SK-N-SH (cell line): ENCODE results near the gene ATL2. TPM values are rescaled to one million over a fixed set of nuclear protein-coding genes. Genes with fewer than 3 reads are reported as not detected.

ENCODE experiments used
- CTCF ChIA-PET: fragments of 300-600, 350-600 bp; formaldehyde crosslinking; extraction: SDS; loops from one replicate; lab custom pipeline; 2021; lab: Yijun Ruan, JAX
- POLR2A ChIA-PET: fragments of 350-600 bp; sonication (Branson Sonifier 250); formaldehyde crosslinking; extraction: SDS; loops from one replicate; lab custom pipeline; 2020; ENCODE audit warnings: antibody characterized with exemption, inconsistent platforms; lab: Yijun Ruan, JAX
- DNase-seq: peaks from one replicate; pipeline ENCODE4 v3.0.0; 2012
- H2AFZ ChIP-seq: fragments of 200-600 bp; sonication (generic); 2 replicates; pipeline ENCODE4 v1.8.1; 2016; ENCODE audit warnings: antibody characterized with exemption, mild to moderate bottlenecking, low read depth
- H3F3A ChIP-seq: fragments of 200-600 bp; sonication (generic); replicated peaks from 2 replicates; pipeline ENCODE3; 2016; ENCODE audit warnings: antibody characterized with exemption, mild to moderate bottlenecking; ENCODE audit not compliant: insufficient read depth
- H3K27ac ChIP-seq, 2 experiments: fragments of 200-500 bp in 1 of 2; fragments of 200-600 bp in 1 of 2; sonication (Bioruptor generic) in 1 of 2; sonication (generic), shearing (Covaris generic) in 1 of 2; 2 replicates each; pipeline versions ENCODE4 v1.5.1 to v1.6.1; 2014 to 2016; ENCODE audit warnings: low read depth in 2 of 2, inconsistent platforms in 1 of 2, low read length in 1 of 2, mild to moderate bottlenecking in 1 of 2, mixed read lengths in 1 of 2
- H3K27me3 ChIP-seq: fragments of 200-600 bp; sonication (generic), shearing (Covaris generic); 2 replicates; pipeline ENCODE4 v1.6.1; 2016; ENCODE audit warnings: mixed run types; ENCODE audit not compliant: insufficient read depth
- H3K36me3 ChIP-seq, 2 experiments: fragments of 200-500 bp in 1 of 2; fragments of 200-600 bp in 1 of 2; sonication (Bioruptor generic) in 1 of 2; sonication (generic) in 1 of 2; replicated peaks in 1 of 2; 2 replicates each; pipeline versions ENCODE3 to v1.5.1; 2014 to 2016; ENCODE audit warnings: low read length in 1 of 2, mild to moderate bottlenecking in 1 of 2; ENCODE audit not compliant: insufficient read depth in 2 of 2, control insufficient read depth in 1 of 2
- H3K4me1 ChIP-seq, 2 experiments: fragments of 200-500 bp in 1 of 2; fragments of 200-600 bp in 1 of 2; sonication (Bioruptor generic) in 1 of 2; sonication (generic), shearing (Covaris generic) in 1 of 2; 2 replicates each; pipeline versions ENCODE4 v1.5.1 to v1.6.1; 2014 to 2016; ENCODE audit warnings: low read depth in 1 of 2, low read length in 1 of 2, mixed run types in 1 of 2; ENCODE audit not compliant: insufficient read depth in 2 of 2, control insufficient read depth in 1 of 2
- H3K4me2 ChIP-seq: fragments of 200-600 bp; sonication (generic), shearing (Covaris generic); 2 replicates; pipeline ENCODE4 v1.6.1; 2017; ENCODE audit warnings: mixed run types
- H3K4me3 ChIP-seq, 2 experiments: fragments of 200-500 bp in 1 of 2; fragments of 200-600 bp in 1 of 2; sonication (Bioruptor generic) in 1 of 2; sonication (generic), shearing (Covaris generic) in 1 of 2; 2 replicates each; pipeline versions ENCODE4 v1.5.1 to v1.8.1; 2014 to 2016; ENCODE audit warnings: low read depth in 2 of 2, inconsistent platforms in 1 of 2, low read length in 1 of 2, mild to moderate bottlenecking in 1 of 2, mixed read lengths in 1 of 2, moderate library complexity in 1 of 2
- H3K79me2 ChIP-seq: fragments of 200-600 bp; sonication (generic); 2 replicates; pipeline ENCODE4 v1.8.1; 2017; ENCODE audit warnings: mild to moderate bottlenecking; ENCODE audit not compliant: insufficient read depth
- H3K9ac ChIP-seq: fragments of 200-600 bp; sonication (generic); 2 replicates; pipeline ENCODE4 v1.6.1; 2017; ENCODE audit warnings: mixed run types
- H3K9me2 ChIP-seq: fragments of 200-600 bp; sonication (generic); 2 replicates; pipeline ENCODE4 v1.6.1; 2017; ENCODE audit warnings: mixed run types
- H3K9me3 ChIP-seq: fragments of 200-600 bp; sonication (generic); 2 replicates; pipeline ENCODE4 v1.6.1; 2017; ENCODE audit warnings: mixed run types, mild to moderate bottlenecking, moderate library complexity
- H4K20me1 ChIP-seq: fragments of 200-600 bp; sonication (generic); 2 replicates; pipeline ENCODE4 v1.6.1; 2017; ENCODE audit warnings: mild to moderate bottlenecking, mixed run types; ENCODE audit not compliant: insufficient read depth
- CHD2 ChIP-seq: fragments of 150-350 bp; IDR thresholded peaks from 2 replicates; pipeline ENCODE4 v1.6.1; 2018; ENCODE audit warnings: low read length; ENCODE audit not compliant: partially characterized antibody
- CTCF ChIP-seq: fragments of 200-600 bp; sonication (generic); IDR thresholded peaks from 2 replicates; pipeline ENCODE4 v1.6.1; 2017; ENCODE audit warnings: antibody characterized with exemption, mild to moderate bottlenecking, moderate library complexity
- ELF1 ChIP-seq: IDR thresholded peaks from 2 replicates; pipeline ENCODE4 v1.4.0; 2012
- GABPA ChIP-seq: IDR thresholded peaks from 2 replicates; pipeline ENCODE4 v1.4.0; 2012; ENCODE audit warnings: low read depth, mild to moderate bottlenecking
- IRF3 ChIP-seq: fragments of 150-350 bp; IDR thresholded peaks from 2 replicates; pipeline ENCODE4 v1.6.1; 2016; ENCODE audit warnings: mild to moderate bottlenecking, low read depth, low read length
- JUND ChIP-seq: IDR thresholded peaks from 2 replicates; pipeline ENCODE4 v1.4.0; 2012
- PBX3 ChIP-seq: IDR thresholded peaks from 2 replicates; pipeline ENCODE4; 2012
- RAD21 ChIP-seq: IDR thresholded peaks from 2 replicates; pipeline ENCODE4 v1.6.1; 2012; ENCODE audit warnings: mild to moderate bottlenecking, low read length
- RCOR1 ChIP-seq: fragments of 150-350 bp; IDR thresholded peaks from 2 replicates; pipeline ENCODE4 v1.6.1; 2017; ENCODE audit warnings: antibody characterized with exemption, low read length
- RXRA ChIP-seq: IDR thresholded peaks from 2 replicates; pipeline ENCODE4 v1.4.0; 2012; ENCODE audit warnings: low read depth, mild to moderate bottlenecking, borderline replicate concordance
- SIN3A ChIP-seq: IDR thresholded peaks from 2 replicates; pipeline ENCODE4 v1.6.1; 2012; ENCODE audit warnings: low read depth, mild to moderate bottlenecking, low read length, moderate library complexity, borderline replicate concordance
- SMC3 ChIP-seq: IDR thresholded peaks from 2 replicates; pipeline ENCODE4 v1.6.1; 2012; ENCODE audit warnings: low read depth, low read length, improper control_type of control experiment
- TCF12 ChIP-seq: IDR thresholded peaks from 2 replicates; pipeline ENCODE4 v1.4.0; 2012
- USF2 ChIP-seq: fragments of 150-350 bp; IDR thresholded peaks from 2 replicates; pipeline ENCODE4 v1.6.1; 2017; ENCODE audit warnings: antibody characterized with exemption, low read length, low read depth, borderline replicate concordance
- YY1 ChIP-seq: IDR thresholded peaks from 2 replicates; pipeline ENCODE4 v1.4.0; 2012; ENCODE audit warnings: low read depth, mild to moderate bottlenecking
- ZBTB33 ChIP-seq: IDR thresholded peaks from 2 replicates; pipeline ENCODE4 v1.4.0; 2012; ENCODE audit warnings: low read depth, borderline replicate concordance
- WGBS: methylation state at CpG from one replicate; pipeline ENCODE4 v1.1.6; 2017; ENCODE audit warnings: low lambda C conversion rate; 5-methylcytosine and 5-hydroxymethylcytosine counted together
- polyA plus RNA-seq, 3 experiments: library from polyadenylated mRNA; depleted of rRNA; stranded (reverse); fragments of >200 nt; gene quantifications; 2 replicates each; pipeline ENCODE4 v1.2.3, GENCODE V29; 2012

Gene ATL2
- polyA plus RNA-seq, 1 of the 3 experiments (the other 2 are of a cell fraction): 55.8 TPM

GRCh38 chr2:38360177-38360576 lies 16.9 kb downstream of the ATL2 start:
- CTCF ChIA-PET: no interaction called here
- H3K27ac ChIP-seq: no peak overlapping the region
- TF ChIP-seq SIN3A: no peak
- no peak for TF ChIP-seq ZBTB33
- no peak for TF ChIP-seq TCF12
- TF ChIP-seq RXRA: no peak
- no peak for TF ChIP-seq ELF1
- no peak for TF ChIP-seq YY1
- no peak for TF ChIP-seq GABPA
- TF ChIP-seq PBX3: no peak
- TF ChIP-seq, all 33 proteins: peak for 0
- Histone ChIP-seq H3K9me3 (no peaks in the 10 kb centered on the region), H3K79me2 (peaks cover 100% of the 10 kb centered on the region), H3K9me2 (no peaks in the 10 kb centered on the region), H2AFZ (no peak overlapping the region), H3K4me2 (no peak overlapping the region), H3K27me3 (no peaks in the 10 kb centered on the region), H3F3A (peaks cover 7% of the 10 kb centered on the region), H3K4me3 (no peak overlapping the region), H3K9ac (no peak overlapping the region), H3K4me1 (peaks cover 2 to 9% of the 10 kb centered on the region in 2 experiments; a peak in 3 of 4 replicates), H4K20me1 (peaks cover 25% of the 10 kb centered on the region), H3K36me3 (peaks cover 0 to 24% of the 10 kb centered on the region in 2 experiments)
- POLR2A ChIA-PET: no interaction called here
- WGBS: 93% methylated on average over 2 of the region's 2 CpGs
- no peak for DNase-seq

- CTCF ChIA-PET: interaction anchor here (0.6 to 2.2 kb wide), 4 partner anchors 14 to 37 kb away, joined by 3 to 9 read pairs (median 5); partner anchors contain the start of gene ATL2
- H3K36me3 ChIP-seq: peaks cover 2 to 21% of the 10 kb centered on the region in 2 experiments
- DNase-seq: no peak
- peaks cover 93% of the 10 kb centered on the region for H3K79me2 ChIP-seq
- no peaks in the 10 kb centered on the region for H3K27me3 ChIP-seq
- 99% methylated on average over 2 of the region's 2 CpGs for WGBS
- H3K4me3 ChIP-seq: no peak overlapping the region
- H4K20me1 ChIP-seq: peaks cover 5% of the 10 kb centered on the region; the same call in 1 of the 2 replicates
- no peak overlapping the region for H3K4me2 ChIP-seq
- H3F3A ChIP-seq: peaks cover 5% of the 10 kb centered on the region
- H3K27ac ChIP-seq: no peak overlapping the region
- H2AFZ ChIP-seq: no peak overlapping the region
- POLR2A ChIA-PET: no interaction called here
- H3K9me2 ChIP-seq: 0 out of 2 replicates have a peak, but pooled peaks cover 4% of the 10 kb centered on the region
- no peak overlapping the region for H3K9ac ChIP-seq
- no peaks in the 10 kb centered on the region for H3K9me3 ChIP-seq
- H3K4me1 ChIP-seq: no peaks in the 10 kb centered on the region
- TF ChIP-seq RCOR1 (no peak), PBX3 (no peak), CHD2 (no peak), CTCF (no peak), SMC3 (no peak), ZBTB33 (no peak), IRF3 (no peak), JUND (no peak), SIN3A (no peak), RAD21 (no peak), USF2 (no peak), YY1 (no peak), GABPA (no peak)
Measured at GRCh38 chr2:38353402-38353801, 23.7 kb downstream of the ATL2 start.
